ENCODE measurements around the gene HNRNPA3. TPM values are rescaled to one million over a fixed set of nuclear protein-coding genes. Genes with fewer than 3 reads are reported as not detected.

Gene HNRNPA3
- total and polyA plus RNA-seq, 2 donors (not counting 1 experiment from before 2014, with no cell fraction given) = 45.1 to 200 TPM

DNA sequence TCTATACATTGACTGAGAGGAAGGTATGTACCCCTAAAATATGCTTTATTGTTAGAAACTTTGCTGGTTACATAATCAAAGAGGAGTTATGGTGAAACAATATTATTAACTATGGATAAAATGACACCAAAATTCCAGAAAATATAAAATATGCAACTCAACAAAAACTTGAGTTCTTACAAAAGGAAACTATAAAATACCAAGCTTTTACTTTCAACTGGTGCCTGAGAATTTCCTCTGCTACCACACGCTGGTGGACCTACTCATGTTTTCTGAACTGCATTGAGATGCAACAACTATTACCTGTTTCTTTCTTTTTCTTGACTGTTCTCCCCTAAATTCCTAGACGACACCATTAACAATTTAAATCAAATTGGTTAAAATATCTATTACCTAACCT is 60.2 kb downstream of the HNRNPA3 start:
- H3K9ac ChIP-seq (ENCODE audit: low read length) = no peak overlapping the region
- no peak overlapping the region for H3K27ac ChIP-seq (ENCODE audit: low read length in 2 of 2)
- POLR2A ChIA-PET = no interaction called here
- no peaks in the 10 kb centered on the region for H3K4me1 ChIP-seq (ENCODE audit: control insufficient read depth in 2 of 2, insufficient read depth in 2 of 2, low read length in 2 of 2)
- Mint-ChIP-seq H3K27me3 (no peaks in the 10 kb centered on the region), H3K4me1 (no peaks in the 10 kb centered on the region), H3K4me3 (no peak overlapping the region), H3K9me3 (ENCODE audit: insufficient read depth) (no peaks in the 10 kb centered on the region), H3K27ac (no peak overlapping the region)
- WGBS (ENCODE audit: insufficient coverage) = 70% methylated on average over 1 of the region's 2 CpGs
- no peaks in the 10 kb centered on the region for H3K27me3 ChIP-seq (replicated peaks in 1 of 4; ENCODE audit: control extremely low read depth in 1 of 4, control insufficient read depth in 3 of 4, insufficient read depth in 4 of 4, low read length in 3 of 4)
- no peak for DNase-seq
- H2AFZ ChIP-seq (ENCODE audit: insufficient read depth, low read depth, low read length, poor library complexity, severe bottlenecking) = no peak overlapping the region
- H3K4me3 ChIP-seq (ENCODE audit: control extremely low read depth in 1 of 5, extremely low read depth in 1 of 5, insufficient read depth in 1 of 5, low read depth in 2 of 5, low read length in 4 of 5) = no peak overlapping the region
- CTCF ChIA-PET = interaction anchor here (0.9 to 4.2 kb wide), 5 partner anchors 9 to 490 kb away, joined by 3 to 15 read pairs (median 4); partner anchors contain the start of gene NFE2L2
- TF ChIP-seq EZH2 (IDR thresholded peaks at IDR 0.05; ENCODE audit: borderline replicate concordance, insufficient read depth, low read depth, low read length, poor library complexity, severe bottlenecking) = no peak
- TF ChIP-seq, protein P1, sequence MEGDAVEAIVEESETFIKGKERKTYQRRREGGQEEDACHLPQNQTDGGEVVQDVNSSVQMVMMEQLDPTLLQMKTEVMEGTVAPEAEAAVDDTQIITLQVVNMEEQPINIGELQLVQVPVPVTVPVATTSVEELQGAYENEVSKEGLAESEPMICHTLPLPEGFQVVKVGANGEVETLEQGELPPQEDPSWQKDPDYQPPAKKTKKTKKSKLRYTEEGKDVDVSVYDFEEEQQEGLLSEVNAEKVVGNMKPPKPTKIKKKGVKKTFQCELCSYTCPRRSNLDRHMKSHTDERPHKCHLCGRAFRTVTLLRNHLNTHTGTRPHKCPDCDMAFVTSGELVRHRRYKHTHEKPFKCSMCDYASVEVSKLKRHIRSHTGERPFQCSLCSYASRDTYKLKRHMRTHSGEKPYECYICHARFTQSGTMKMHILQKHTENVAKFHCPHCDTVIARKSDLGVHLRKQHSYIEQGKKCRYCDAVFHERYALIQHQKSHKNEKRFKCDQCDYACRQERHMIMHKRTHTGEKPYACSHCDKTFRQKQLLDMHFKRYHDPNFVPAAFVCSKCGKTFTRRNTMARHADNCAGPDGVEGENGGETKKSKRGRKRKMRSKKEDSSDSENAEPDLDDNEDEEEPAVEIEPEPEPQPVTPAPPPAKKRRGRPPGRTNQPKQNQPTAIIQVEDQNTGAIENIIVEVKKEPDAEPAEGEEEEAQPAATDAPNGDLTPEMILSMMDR (IDR thresholded peaks at IDR 0.05) = no peak
- H4K20me1 ChIP-seq (ENCODE audit: control insufficient read depth, insufficient read depth, low read length, poor library complexity, severe bottlenecking) = no peaks in the 10 kb centered on the region
- no peak for ATAC-seq (ENCODE audit: low read depth)
- intact Hi-C loops (cut with micrococcal nuclease) = no loop called here
- H3K36me3 ChIP-seq (replicated peaks in 1 of 2; ENCODE audit: control extremely low read depth in 1 of 2, control insufficient read depth in 1 of 2, extremely low read depth in 1 of 2, insufficient read depth in 2 of 2, low read length in 1 of 2) = no peaks in the 10 kb centered on the region
- peaks cover 2% of the 10 kb centered on the region for H3K79me2 ChIP-seq (ENCODE audit: control insufficient read depth, insufficient read depth, low read length)
- H3K4me2 ChIP-seq (replicated peaks; ENCODE audit: low read depth, low read length, poor library complexity, severe bottlenecking) = no peak overlapping the region
- no peaks in the 10 kb centered on the region for H3K9me3 ChIP-seq (ENCODE audit: control extremely low read depth in 1 of 3, control insufficient read depth in 2 of 3, insufficient read depth in 1 of 3, low read length in 2 of 3)

DNA sequence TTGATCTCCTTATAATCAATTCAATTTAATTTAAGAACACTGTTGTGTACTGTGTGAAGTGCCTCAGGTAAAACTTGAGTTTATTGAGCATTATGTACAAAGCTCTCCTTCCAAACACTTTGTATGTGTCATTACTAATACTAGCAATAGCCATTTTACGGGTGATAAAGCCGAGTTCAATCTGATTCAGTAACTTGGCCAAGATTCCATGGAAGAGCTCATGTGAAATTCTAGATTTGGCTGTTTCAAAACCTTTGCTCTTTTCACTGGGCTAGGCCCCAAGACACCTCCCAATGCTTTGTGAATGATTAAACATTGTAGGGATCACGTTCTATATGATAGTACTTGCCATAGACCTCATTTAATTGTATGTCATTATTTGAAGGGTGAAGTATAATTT is 60.8 kb downstream of the HNRNPA3 start:
- no peak overlapping the region for H3K9ac ChIP-seq (ENCODE audit: low read length)
- H3K4me3 Mint-ChIP-seq = no peak overlapping the region
- intact Hi-C loops (cut with micrococcal nuclease) = no loop called here
- no peak for TF ChIP-seq EZH2 (IDR thresholded peaks at IDR 0.05; ENCODE audit: borderline replicate concordance, insufficient read depth, low read depth, low read length, poor library complexity, severe bottlenecking)
- TF ChIP-seq, protein P1 (IDR thresholded peaks at IDR 0.05) = no peak
- H3K36me3 ChIP-seq (replicated peaks in 1 of 2; ENCODE audit: control extremely low read depth in 1 of 2, control insufficient read depth in 1 of 2, extremely low read depth in 1 of 2, insufficient read depth in 2 of 2, low read length in 1 of 2) = no peaks in the 10 kb centered on the region
- H3K9me3 ChIP-seq (ENCODE audit: control extremely low read depth in 1 of 3, control insufficient read depth in 2 of 3, insufficient read depth in 1 of 3, low read length in 2 of 3) = no peaks in the 10 kb centered on the region
- H3K4me1 Mint-ChIP-seq = no peaks in the 10 kb centered on the region
- no peaks in the 10 kb centered on the region for H3K79me2 ChIP-seq (ENCODE audit: control insufficient read depth, insufficient read depth, low read length)
- no peak overlapping the region for H2AFZ ChIP-seq (ENCODE audit: insufficient read depth, low read depth, low read length, poor library complexity, severe bottlenecking)
- no peak for DNase-seq
- no peak overlapping the region for H3K4me3 ChIP-seq (ENCODE audit: control extremely low read depth in 1 of 5, extremely low read depth in 1 of 5, insufficient read depth in 1 of 5, low read depth in 2 of 5, low read length in 4 of 5)
- ChIA-PET POLR2A (no interaction called here), CTCF (interaction anchor here (1.0 to 4.2 kb wide), 3 partner anchors 9 to 490 kb away, joined by 3 to 15 read pairs (median 3); partner anchors contain the start of gene NFE2L2)
- H3K4me2 ChIP-seq (replicated peaks; ENCODE audit: low read depth, low read length, poor library complexity, severe bottlenecking) = no peak overlapping the region
- no peaks in the 10 kb centered on the region for H3K9me3 Mint-ChIP-seq (ENCODE audit: insufficient read depth)
- no peak overlapping the region for H3K27ac Mint-ChIP-seq
- 100% methylated on average over 2 of the region's 3 CpGs for WGBS (ENCODE audit: insufficient coverage)
- no peaks in the 10 kb centered on the region for H4K20me1 ChIP-seq (ENCODE audit: control insufficient read depth, insufficient read depth, low read length, poor library complexity, severe bottlenecking)
- H3K27me3 ChIP-seq (replicated peaks in 1 of 4; ENCODE audit: control extremely low read depth in 1 of 4, control insufficient read depth in 3 of 4, insufficient read depth in 4 of 4, low read length in 3 of 4) = no peaks in the 10 kb centered on the region
- ATAC-seq (ENCODE audit: low read depth) = no peak
- H3K27ac ChIP-seq (ENCODE audit: low read length in 2 of 2) = no peak overlapping the region
- no peaks in the 10 kb centered on the region for H3K27me3 Mint-ChIP-seq
- H3K4me1 ChIP-seq (ENCODE audit: control insufficient read depth in 2 of 2, insufficient read depth in 2 of 2, low read length in 2 of 2) = no peaks in the 10 kb centered on the region

Small RNAs within 50 kb of the gene (small RNA-seq; reads per million reads assigned to genes)
- gene MIR3128 (ENCODE audit: insufficient read length, low read depth, low replicate concordance) (not detected), gene RF00019 (ENCODE audit: insufficient read length, low read depth, low replicate concordance) (not detected)

Other genes with a start within 250 kb of the HNRNPA3 start
- gene NFE2L2, start 51.9 kb downstream of the HNRNPA3 start, total RNA-seq = 85.3 and 93.6 TPM in 2 replicates
- 16.8 and 24.1 TPM in 2 replicates for gene NFE2L2, start 51.9 kb downstream of the HNRNPA3 start, polyA plus RNA-seq
- gene AGPS, start 180.0 kb downstream of the HNRNPA3 start, total RNA-seq = 23.2 and 25.5 TPM in 2 replicates
- 2.2 and 3.0 TPM in 2 replicates for gene AGPS, start 180.0 kb downstream of the HNRNPA3 start, polyA plus RNA-seq

Measured in B cell (primary cell).